HG03095 (cell line): ENCODE measurements around the gene STK32B.

Source experiments
- ATAC-seq: cut with Tn5 transposase; IDR thresholded peaks from one replicate; pipeline ENCODE4 v1.9.1; 2021; ENCODE audit warnings: moderate library complexity; ENCODE audit not compliant: unreplicated experiment

Gene STK32B

DNA sequence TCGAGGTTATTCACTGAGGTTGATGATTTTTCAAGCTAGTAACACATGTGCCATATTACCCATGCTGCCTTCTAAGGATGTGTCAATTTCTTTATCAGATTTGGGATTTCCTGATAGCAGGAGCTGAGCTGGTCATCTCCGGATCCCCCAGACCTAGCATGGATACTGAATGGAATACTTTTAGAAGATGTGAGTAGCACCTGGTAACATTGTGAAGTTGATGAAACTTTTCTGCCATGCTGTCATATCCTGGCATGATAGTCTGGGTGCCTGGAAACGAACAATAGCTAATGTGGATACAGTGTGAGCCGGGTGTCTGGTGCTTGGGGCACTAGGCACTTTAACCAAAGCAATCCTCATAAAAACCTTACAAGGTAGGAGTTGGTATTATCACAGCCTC, 21.1 kb upstream of the STK32B start:
- ATAC-seq: no peak

DNA sequence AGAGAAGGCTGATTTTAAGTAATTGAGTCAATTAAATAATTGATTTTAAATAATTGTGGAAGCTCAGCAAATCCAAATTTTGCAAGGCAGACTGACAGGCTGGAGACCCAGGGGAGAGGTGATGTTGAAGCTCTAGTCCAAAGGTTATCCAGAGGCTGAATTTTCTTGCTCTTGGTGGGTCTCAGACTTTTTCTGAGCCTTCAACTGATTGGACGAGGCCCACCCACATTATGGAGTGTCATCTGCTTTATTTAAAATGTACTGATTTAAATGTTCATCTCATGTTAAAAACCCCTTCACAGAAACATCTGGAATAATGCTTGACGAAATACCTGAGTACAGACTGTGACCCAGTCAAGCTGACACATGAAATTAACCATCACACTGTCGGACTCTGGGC, 20.4 kb upstream of the STK32B start:
- no peak for ATAC-seq

DNA sequence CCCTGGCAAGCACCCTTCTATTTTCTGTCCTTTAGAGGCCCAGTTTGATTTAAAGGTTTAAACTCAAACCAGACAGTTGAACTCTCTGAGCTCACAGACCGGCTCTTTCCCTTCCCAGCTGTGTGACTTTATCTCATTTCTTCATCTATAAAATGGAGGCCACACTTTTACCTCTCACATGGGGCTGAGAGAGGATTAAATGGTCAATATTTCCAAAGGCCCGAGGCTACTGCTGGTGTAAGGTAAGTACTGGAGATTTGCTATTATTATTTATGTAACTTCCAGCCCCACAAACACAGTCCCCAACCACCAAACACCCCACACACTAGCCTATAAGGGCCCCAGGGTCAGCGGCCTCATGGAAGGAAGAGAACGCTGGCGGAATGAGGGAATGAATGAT, 18.5 kb upstream of the STK32B start:
- no peak for ATAC-seq

DNA sequence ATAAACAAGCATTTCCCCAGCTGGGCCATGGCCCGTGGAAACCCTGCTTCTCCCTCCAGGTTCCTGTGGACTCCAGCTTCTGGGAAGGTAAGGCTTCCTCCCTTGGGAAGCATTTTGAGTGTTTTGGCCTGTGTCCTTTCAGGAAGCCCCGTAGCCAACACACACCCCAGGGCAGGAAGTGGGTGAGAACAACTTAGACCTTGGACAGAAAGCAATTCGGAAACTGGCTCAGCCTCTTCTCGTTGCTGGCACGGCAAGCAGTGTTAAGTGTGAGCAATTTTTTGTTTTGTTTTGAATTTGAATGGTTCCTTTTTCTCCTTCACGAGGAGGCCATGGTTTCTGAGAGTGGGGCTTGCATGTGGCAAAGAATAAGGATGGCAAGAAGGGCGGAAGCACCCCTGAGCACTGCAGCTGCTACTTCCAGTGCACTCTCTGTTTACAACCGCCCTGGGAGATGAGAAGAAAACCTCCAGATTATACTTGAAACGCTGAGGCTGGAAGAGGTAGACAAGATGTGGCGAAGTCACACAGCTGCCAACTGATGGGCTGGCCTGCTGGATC, 17.9 kb upstream of the STK32B start:
- ATAC-seq: no peak

DNA sequence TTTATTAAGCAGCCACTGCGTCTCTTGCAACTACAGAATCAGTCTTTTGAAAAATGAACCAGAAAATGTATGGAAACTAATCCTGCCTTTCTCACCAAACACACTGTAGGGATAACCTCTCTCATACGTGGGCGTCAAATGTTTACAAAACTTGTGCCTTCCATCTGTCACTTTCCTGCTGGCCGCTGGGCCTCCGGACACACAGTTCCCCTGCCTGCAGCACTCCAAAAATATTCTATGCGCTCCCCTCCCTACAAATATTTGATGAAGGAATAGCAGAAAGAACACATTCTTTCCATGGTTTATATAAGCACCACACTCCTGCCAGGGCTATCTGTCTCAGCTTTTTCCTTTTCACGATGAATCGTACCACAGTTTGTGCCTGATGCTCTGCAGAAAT, 17.1 kb upstream of the STK32B start:
- no peak for ATAC-seq

DNA sequence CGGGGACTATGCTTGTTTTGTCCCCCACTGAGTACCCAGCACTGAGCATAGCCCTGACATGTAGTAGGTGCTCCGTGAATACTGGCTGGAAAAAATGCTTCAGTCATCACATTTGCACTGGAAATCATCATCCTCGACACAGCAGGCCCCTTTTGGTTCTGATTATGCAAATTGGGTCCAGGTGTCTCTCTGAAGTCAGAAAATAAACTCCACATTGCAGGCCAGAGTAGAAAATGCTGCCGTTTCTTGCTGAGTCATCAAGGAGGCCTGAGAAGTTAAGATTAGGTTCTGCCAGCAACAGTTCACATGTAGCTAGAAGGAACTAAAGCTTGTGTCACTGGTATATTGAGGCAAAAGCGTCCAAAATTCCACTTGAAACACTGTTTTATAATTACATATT, 15.0 kb upstream of the STK32B start:
- ATAC-seq: no peak

DNA sequence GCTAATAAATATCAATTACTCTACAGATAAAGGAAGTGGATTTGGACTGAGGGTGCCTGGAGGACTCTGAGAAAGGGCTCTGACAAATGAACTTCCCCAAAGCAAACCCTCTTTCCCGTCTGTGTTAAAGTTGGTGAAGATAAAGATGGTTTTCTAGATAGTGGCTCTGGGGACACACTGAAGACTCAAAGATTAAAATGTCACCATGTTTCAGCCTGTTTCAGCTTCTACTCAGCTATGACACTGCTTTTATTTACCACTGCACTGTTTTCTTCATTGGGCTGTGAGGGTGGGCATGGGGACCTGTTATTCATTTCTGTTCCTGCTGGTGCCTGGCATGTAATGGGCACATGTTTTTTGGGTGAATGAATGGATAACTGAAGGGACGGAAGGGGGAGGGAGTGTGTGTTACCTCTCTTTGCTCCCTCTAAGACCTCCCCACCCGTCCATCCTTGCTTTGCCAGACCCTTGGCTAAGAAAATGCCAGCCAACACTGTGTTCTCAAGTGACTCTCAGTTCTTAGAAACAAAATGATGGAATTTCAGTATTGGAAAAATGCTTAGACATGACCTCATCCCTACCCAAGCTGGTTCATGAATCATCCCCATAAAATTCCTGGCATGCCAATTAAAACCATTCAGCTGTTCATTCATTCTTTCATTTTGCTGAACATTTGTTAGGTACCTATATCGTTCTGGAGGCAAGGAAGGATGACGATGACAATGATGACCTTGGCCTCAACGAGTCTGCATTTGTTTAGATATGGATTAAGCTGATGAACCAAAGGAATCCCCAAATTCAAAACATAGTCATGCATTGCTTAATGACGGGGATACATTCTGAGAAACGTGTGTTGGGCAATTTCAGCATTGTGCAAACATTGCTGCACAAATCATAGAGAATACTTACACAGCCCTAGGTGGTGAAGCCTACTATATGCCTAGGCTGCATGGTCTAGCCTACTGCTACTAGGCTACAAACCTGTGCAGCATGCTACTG, 13.4 kb upstream of the STK32B start:
- no peak for ATAC-seq

DNA sequence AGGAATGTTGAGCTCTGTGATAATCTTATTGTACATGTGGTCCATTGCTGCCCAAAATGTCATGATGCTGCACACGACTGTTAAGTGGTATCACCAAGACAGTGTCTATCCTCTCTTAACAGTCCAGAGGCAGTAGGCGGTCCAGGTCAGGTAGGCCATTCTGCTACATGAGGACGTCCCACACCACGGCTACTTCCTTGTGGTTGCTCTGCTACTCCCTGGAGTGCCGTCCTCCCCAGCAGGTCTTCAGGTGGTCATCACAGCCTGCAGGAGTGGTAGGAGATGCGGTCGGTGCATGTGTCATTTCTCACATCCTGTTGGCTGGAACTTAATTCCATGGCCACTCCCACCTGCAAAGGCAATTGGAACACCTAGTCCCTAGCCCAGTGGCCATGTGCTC, 11.5 kb upstream of the STK32B start:
- ATAC-seq: no peak

DNA sequence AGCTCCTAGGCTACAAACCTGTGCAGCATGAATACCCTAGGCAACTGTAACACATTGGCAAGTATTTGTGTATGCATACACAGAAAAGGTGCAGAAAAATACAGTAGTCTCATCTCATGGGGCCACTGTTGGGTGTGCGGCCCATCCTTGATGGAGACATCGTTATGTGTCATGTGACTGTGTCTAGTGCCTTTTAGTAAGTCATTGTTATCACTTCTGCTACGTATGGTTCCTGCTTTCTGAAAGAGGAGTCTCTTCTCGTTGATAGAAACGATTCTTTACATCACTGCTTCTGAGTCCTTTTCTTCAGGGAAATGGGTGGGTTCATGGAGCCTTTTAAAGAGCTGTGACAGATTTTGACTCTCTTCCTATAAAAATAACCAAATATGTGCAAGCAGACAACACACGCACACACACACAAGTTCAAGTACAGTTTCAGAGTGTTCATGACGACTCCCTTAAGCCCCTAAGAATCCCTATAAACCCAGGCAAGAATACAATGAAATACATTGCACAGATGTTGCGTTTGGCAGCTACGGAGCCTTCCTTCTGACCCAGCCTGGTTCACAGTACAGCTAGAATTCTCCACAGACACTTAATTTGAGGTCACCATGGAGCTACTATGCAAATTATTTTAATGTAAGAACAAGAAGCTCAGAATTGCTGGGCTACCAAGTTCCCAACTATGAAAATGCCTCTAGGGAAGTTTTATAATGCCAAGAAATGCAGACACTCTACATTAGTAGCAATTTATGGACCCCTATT, 10.2 kb upstream of the STK32B start:
- no peak for ATAC-seq

DNA sequence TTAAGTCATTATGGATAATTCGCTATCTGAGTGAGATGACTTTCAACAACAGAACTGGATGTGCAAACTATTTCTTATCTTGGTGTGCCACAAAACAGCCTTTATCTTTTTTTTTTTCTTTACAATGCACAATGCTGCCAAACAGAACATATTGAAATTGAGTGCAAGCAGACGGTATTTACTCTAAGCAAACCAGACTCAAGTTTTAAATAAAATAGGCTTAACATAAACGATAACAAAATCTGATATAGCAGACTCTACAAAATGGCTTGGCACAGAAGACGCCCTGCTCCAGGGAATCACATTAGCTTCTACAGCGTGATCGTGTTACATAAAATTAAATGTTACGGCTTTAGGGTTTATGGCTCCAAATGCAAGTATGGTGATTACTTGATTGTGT, 9.6 kb upstream of the STK32B start:
- no peak for ATAC-seq

DNA sequence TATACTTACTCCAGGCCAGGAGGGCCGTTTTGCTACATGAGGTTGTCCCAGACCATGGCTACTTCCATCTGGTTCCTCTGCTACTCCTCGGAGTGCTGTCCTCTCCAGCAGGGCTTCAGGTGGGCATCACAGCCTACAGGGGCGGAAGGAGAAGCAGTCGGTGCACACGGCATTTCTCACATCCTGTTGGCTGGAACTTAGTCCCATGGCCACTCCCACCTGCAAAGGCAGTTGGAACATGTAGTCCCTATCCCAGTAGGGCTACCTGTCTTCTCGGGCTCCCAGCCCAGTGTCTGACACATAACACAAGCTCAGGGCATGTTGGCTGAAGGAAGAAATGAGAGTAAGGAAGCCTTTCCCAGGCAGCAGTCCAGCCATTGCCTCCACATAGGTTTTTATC, 7.7 kb upstream of the STK32B start:
- ATAC-seq: no peak

DNA sequence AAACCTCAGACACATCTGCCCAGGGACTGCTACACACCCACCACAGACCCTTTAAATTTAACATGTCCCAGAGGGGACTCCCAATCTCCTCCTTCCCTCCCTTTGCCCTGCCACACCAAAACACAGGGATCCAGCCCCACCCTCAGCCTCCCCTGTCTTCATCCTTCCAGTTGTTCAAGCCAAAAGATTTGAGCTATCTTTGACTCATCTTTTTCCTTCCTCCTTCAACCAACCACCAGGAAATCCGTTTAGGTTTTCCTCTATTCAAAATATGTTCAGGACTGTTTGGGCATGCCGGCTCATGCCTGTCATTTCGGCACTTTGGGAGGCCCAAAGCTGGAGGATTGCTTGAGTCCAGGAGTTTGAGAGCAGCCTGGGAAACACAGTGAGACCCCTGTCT, 6.9 kb upstream of the STK32B start:
- ATAC-seq: no peak

DNA sequence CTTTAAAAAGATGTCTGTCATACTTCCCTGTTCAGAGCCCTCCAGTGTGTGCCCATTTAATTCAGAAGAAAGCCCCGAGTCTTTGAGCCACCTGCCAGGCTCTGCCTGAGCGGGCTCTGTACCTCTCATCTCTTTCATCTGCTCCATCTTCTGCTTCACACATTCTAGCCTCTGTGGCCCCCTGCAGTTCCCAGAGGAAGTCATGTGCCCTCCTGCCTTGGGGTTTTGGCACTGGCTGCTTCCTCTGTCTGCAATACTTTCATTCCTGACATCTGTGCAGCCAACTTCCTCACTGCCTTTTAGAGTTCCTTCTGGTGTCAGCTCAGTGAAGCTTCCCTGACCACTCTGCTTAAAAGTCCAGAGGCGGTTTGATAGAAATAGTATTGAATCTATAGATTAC, 6.2 kb upstream of the STK32B start:
- ATAC-seq: no peak

DNA sequence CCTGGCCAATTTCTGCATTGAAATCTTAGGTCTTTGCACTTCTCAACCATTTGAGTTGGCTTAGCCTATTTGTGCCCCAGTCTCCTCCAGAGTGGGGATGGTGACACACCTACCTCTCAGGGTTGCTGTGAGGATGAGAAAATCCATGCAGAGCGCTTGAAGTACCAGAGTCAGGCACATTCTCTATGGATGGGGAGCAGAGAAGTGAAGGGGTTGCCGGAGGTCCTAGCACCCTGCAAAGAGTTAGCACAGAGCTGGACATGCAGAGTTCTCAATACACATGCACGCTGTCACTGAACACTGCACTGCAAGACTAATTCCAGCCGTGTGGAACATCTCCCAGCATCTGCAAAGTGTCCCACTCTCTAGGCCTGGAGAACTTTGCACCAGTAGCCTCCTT, 2.6 kb upstream of the STK32B start:
- no peak for ATAC-seq

DNA sequence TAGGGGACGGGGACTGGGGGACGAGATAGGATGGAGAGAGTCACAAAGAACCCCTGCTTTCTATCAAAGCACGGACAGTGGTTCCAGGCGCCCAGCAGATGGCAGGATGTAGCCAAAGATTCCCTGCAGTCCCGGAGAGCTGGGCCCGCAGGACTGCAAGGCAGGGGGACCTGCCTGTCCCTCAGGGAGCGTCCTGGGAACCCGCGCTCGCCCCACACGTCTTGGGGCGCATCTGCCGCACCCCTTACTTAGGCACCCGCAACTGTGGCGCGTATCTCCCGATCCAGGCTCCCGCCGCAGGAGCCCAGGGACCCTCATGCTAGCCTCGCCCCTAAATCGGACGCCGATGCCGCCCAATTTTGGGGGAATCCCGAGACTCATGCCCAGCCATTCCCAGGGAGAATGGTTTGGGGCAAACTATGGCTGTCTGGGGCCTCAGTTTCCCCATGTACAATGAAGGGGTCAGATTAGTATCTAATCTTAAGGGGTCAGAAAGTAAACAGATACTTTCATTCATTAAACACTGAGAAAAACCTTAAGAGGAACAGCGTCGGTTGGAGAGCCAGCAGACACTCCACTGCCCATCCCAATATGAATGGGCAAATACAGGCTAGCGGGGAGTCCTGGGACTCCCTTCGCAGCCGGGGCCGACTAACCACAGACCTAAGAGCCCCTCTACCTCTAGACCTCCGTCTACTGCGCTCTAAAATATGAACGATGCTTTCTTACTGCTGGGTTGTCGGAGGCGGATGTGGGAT, 581 bp upstream of the STK32B start:
- no peak for ATAC-seq

DNA sequence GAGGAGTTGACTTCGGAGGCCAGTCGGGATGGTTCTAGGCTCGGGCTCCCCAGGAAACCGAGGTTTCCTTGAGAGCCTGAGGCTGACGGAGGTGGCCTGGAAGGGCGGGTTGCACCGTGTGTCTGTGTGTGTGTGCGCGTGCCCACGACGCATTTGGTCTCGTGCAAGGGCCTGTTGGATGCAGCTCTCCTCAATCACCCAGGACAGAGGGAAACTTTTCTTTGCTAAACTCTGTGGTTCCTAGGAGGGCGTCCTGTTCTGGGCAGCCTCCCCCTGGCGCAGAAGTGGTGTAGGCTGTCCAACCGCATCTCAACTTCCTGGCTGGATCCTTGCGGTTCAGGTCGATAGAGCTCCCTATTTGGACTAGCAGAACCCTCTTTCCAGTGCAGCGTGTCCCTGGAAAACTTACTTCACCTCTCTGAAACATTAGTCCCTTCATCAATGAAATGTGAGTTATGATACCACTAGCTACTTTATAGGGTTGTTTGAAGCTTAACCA, 973 bp downstream of the STK32B start:
- ATAC-seq: no peak

DNA sequence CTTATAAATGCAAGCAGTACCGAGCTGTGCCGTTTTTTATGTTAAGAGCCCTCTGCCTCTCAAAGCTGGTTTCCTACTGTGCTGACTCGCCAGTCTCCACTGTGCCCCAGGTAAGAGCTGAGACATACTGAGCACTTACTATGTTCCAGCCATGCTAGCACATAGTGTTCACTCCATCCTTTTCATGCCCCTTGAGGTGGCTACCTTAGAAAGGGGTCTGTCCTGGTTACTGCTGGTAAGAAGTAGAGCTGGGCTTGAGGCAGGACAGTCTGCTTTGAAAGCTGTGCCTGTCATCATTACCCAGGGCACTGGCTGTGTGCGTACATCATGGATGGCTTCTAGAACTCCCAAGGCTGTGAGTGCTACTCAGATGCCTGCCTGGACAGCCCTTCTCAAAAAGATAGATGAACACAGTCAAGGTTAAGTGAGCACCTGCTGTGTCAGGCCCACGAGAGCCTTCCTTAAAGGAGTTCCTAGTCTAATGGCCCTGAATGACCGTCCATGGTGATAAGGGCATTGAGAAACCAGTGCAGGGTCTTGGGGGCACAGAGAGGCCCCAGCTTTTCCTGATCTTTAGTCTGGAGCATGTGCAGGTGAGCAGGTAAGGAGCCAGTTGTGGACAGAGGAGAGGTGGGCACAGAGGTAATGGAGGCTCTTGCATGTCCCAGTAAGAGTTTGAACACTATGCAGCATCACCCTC, 1.6 kb downstream of the STK32B start:
- ATAC-seq: no peak

DNA sequence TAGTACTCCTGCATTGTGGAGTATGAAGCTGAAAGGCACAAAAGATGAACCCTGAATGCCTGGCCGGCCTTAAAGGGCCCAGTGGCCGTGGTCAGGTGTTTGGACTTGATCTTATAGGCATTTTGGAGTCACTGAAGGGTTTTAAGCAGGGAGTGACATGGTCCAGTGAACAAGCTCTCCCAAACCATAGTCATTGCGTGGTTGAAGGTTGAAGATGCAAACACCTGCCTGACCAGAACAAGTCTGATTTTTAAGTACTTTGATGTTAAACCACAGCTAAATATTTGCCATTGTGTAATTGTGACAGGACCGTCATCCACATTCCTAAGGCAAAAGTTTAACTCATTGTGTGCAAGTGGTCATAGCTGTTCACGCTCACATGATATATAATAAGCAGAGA, 3.3 kb downstream of the STK32B start:
- no peak for ATAC-seq

DNA sequence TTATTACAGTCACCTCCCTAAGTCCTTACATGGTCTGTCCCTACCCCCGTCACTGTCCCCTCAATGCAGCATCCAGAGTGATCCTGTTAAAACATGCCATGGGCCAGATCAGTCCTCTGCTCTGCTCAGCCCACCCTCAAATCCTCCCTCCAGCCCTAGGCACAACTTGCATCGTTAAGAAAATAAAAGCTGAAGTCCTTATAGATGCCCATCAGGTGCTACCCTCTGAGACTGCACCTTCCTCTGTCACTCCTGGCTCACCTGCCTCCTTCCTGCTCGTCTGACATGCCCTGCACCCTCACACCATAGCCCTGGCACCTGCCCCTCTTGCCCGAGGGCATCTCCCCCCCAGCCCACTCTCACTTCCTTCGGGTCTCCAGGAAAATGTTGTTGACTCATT, 4.1 kb downstream of the STK32B start:
- ATAC-seq: no peak

DNA sequence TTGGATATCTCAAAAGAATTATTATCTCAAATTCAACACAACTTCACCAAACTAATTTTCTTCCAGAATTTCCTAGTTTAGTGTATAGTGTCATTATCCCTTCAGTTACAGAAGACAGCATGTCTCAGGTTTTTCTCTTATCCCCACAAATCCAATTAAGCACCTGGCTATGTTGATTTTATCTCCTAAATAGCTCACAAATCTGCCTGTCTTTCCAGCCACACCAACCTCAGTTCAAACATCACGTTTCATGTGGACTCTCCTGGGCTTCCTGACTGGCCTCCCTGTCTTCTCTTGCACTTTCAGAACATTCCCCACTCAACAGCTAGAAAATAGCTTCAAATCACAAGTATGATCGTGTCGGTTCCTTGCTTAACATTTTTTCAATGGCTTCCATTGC, 14.8 kb downstream of the STK32B start:
- ATAC-seq: no peak
